ENCODE data around the gene PTK6. TPM values are rescaled to one million over a fixed set of nuclear protein-coding genes. Genes with fewer than 3 reads are reported as not detected.
"Not testable (repeated sequence)": the region's sequence is repeated elsewhere in the genome, so short reads cannot be mapped to it uniquely, and the experiment has no call there.

Gene PTK6
- total and polyA plus RNA-seq, 4 donors, result 0.06 to 2.1 (median 1.1) TPM; not detected in 1

DNA sequence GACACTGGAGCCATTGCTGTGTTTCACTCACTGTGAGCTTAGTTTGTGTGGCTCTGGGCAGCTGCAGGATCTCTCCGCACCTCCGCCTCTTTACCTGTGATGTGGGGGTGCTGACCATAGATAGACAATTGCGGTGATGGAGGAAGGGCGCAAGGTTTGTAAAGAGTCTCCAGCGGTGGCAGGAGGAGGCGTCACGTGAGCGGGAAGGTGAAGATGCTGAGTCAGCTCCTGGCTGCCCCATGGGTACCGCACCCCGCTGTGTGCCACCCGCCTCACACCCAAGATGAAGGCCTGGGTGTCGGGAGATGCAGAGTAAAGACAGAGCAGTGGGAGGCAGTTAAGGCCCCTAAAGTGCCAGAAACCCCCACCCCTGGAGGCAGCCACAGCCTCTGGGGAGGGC lies 55.7 kb downstream of the PTK6 start:
- H3K4me1 ChIP-seq (ENCODE audit: control insufficient read depth, insufficient read depth, low read length), result peaks cover 41% of the 10 kb centered on the region
- no peak overlapping the region for H3K4me3 ChIP-seq (ENCODE audit: low read depth, low read length)
- H3K27me3 ChIP-seq (ENCODE audit: control insufficient read depth, insufficient read depth, low read length), result no peaks in the 10 kb centered on the region
- whole genome bisulfite sequencing (ENCODE audit: insufficient coverage), result 72% methylated on average over 8 of the region's 12 CpGs
- DNase-seq (ENCODE audit: low read depth in 4 of 6, low spot score in 6 of 6), result no peak
- no peak overlapping the region for H3K27ac ChIP-seq (ENCODE audit: low read depth, low read length)
- no peaks in the 10 kb centered on the region for H3K9me3 ChIP-seq (ENCODE audit: control insufficient read depth, insufficient read depth, low read length)
- H3K36me3 ChIP-seq (ENCODE audit: control insufficient read depth, insufficient read depth, low read length), result peaks cover 5% of the 10 kb centered on the region

DNA sequence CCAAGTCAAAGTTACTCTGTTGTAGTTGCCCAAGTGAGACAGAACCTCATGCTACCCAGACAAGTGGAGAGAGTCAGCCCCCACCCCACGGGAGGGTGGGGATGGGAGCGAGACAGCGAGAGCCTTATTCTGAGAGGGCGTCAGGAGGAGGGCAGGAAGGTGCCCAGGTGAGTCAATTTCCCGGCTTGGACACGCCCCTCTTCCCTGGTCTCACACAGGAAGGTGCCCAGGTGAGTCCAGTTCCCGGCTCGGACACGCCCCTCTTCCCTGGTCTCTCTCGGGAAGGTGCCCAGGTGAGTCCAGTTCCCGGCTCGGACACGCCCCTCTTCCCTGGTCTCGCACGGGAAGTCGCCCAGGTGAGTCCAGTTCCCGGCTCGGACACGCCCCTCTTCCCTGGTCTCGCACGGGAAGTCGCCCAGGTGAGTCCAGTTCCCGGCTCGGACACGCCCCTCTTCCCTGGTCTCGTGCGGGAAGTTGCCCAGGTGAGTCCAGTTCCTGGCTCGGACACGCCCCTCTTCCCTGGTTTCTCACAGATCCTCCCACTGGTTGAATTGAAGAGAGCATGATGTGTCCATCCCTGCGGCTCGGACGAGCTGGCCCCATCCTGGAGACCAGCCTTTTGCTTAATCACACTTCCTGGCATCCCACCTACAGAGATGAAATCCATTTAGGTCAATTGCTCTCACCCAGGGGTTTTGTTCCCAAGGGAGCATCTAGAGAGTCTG lies 57.3 kb downstream of the PTK6 start:
- H3K4me3 ChIP-seq (ENCODE audit: low read depth, low read length), result not testable (repeated sequence)
- H3K4me1 ChIP-seq (ENCODE audit: control insufficient read depth, insufficient read depth, low read length), result peaks cover 47% of the 10 kb centered on the region
- 67% methylated on average over 28 of the region's 32 CpGs for WGBS (ENCODE audit: insufficient coverage)

DNA sequence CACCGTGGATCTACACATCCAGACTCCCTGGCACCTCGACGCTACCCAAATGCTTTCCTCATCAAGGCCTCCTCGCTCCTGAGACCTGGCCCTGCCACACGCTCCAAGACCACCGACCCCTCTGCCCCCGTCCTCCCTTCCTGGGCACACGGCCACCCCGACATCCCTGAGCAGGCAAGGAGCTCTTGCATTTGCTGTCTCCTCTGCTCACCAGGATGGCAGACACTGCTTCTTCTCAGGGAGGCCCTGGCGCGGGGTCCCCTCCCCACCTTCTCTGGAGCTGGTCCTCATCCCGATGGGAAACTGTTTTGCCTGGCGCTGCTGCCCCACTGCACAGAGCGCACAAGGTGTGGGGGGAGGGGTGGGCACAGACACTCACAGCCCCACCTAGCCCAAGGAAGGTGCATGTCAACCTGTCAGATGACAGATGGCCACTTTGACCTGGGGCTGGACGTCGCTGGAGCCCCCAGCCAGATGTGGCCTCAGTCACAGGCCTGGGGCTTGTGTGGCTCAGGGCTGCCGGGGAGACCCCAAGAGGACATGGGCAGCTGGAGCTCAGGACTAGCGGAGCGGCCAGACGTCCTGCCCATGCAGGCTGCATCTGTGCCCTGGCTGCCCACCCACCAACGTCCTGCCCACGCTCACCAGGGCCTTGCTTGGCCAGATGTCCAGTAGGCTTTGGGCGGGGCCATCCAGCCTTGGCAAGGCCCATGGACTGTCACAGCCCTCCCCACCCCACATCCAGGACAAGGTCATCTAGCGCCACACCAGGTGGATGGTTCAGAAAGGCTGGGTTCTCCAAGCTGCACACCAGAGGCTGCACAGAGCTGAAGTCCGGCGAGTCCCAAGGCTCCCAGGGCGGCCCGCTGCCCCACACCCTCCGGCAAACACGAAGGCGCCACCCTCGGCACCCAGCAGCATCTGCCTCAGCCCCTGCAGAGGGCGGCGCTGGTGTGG lies 58.6 kb downstream of the PTK6 start:
- Histone ChIP-seq H3K36me3 (ENCODE audit: control insufficient read depth, insufficient read depth, low read length) (peaks cover 2% of the 10 kb centered on the region), H3K4me3 (ENCODE audit: low read depth, low read length) (no peak overlapping the region), H3K27me3 (ENCODE audit: control insufficient read depth, insufficient read depth, low read length) (peaks cover 19% of the 10 kb centered on the region), H3K27ac (ENCODE audit: low read depth, low read length) (no peak overlapping the region), H3K9me3 (ENCODE audit: control insufficient read depth, insufficient read depth, low read length) (no peaks in the 10 kb centered on the region), H3K4me1 (ENCODE audit: control insufficient read depth, insufficient read depth, low read length) (peaks cover 50% of the 10 kb centered on the region)
- no peak for DNase-seq (ENCODE audit: low read depth in 4 of 6, low spot score in 6 of 6)
- 89% methylated on average over 32 of the region's 34 CpGs for WGBS (ENCODE audit: insufficient coverage)

More for the DNA sequence above, 57.3 kb downstream of the PTK6 start:
- not testable (repeated sequence) for H3K36me3 ChIP-seq (ENCODE audit: control insufficient read depth, insufficient read depth, low read length); H3K9me3 ChIP-seq (ENCODE audit: control insufficient read depth, insufficient read depth, low read length); H3K27ac ChIP-seq (ENCODE audit: low read depth, low read length); DNase-seq (ENCODE audit: low read depth in 4 of 6, low spot score in 6 of 6)
- H3K27me3 ChIP-seq (ENCODE audit: control insufficient read depth, insufficient read depth, low read length), result peaks cover 12% of the 10 kb centered on the region

Other genes with a start within 250 kb of the PTK6 start
- 10 to 100 TPM; 10.3 to 14.4 TPM for gene COL20A1, start 244.2 kb downstream of the PTK6 start, total RNA-seq
- 10 to 100 TPM; 50.0 to 50.9 TPM for gene COL20A1, start 244.2 kb downstream of the PTK6 start, polyA plus RNA-seq (ENCODE audit: insufficient read length in 2 of 2)
- 10 to 100 TPM in 1 of 2 donors, 1 to 10 TPM in 1; 5.5 to 13.0 TPM for gene CHRNA4, start 176.0 kb downstream of the PTK6 start, total RNA-seq
- gene CHRNA4, start 176.0 kb downstream of the PTK6 start, polyA plus RNA-seq (ENCODE audit: insufficient read length in 2 of 2), result 10 to 100 TPM; 54.0 to 64.2 TPM
- gene KCNQ2, start 64.7 kb downstream of the PTK6 start, total RNA-seq, result 10 to 100 TPM; 30.7 to 66.5 TPM
- 100 to 1,000 TPM; 140 to 155 TPM for gene KCNQ2, start 64.7 kb downstream of the PTK6 start, polyA plus RNA-seq (ENCODE audit: insufficient read length in 2 of 2)
- 100 to 1,000 TPM in 1 of 2 donors, 10 to 100 TPM in 1; 79.9 to 188 TPM for gene EEF1A2, start 38.3 kb downstream of the PTK6 start, total RNA-seq
- 100 to 1,000 TPM; 674 to 690 TPM for gene EEF1A2, start 38.3 kb downstream of the PTK6 start, polyA plus RNA-seq (ENCODE audit: insufficient read length in 2 of 2)
- 10 to 100 TPM; 19.9 to 74.0 TPM for gene PPDPF, start 16.6 kb downstream of the PTK6 start, total RNA-seq
- 100 to 1,000 TPM; 458 to 467 TPM for gene PPDPF, start 16.6 kb downstream of the PTK6 start, polyA plus RNA-seq (ENCODE audit: insufficient read length in 2 of 2)
- not detected for gene SRMS, start 10.4 kb upstream of the PTK6 start, total RNA-seq
- under 1 TPM; 0.22 to 0.42 TPM for gene SRMS, start 10.4 kb upstream of the PTK6 start, polyA plus RNA-seq (ENCODE audit: insufficient read length in 2 of 2)
- 1 to 10 TPM; 1.0 to 1.1 TPM for gene FNDC11, start 16.8 kb upstream of the PTK6 start, total RNA-seq
- under 1 TPM; 0.93 to 0.99 TPM for gene FNDC11, start 16.8 kb upstream of the PTK6 start, polyA plus RNA-seq (ENCODE audit: insufficient read length in 2 of 2)
- 1 to 10 TPM; 7.2 to 9.9 TPM for gene HELZ2, start 36.9 kb upstream of the PTK6 start, total RNA-seq
- 1 to 10 TPM; 6.1 to 6.8 TPM for gene HELZ2, start 36.9 kb upstream of the PTK6 start, polyA plus RNA-seq (ENCODE audit: insufficient read length in 2 of 2)
- 1 to 10 TPM; 5.9 to 9.3 TPM for gene GMEB2, start 89.7 kb upstream of the PTK6 start, total RNA-seq
- gene GMEB2, start 89.7 kb upstream of the PTK6 start, polyA plus RNA-seq (ENCODE audit: insufficient read length in 2 of 2), result 10 to 100 TPM; 11.1 to 12.0 TPM
- gene STMN3, start 116.0 kb upstream of the PTK6 start, total RNA-seq, result 100 to 1,000 TPM; 137 to 142 TPM
- 100 to 1,000 TPM; 493 to 495 TPM for gene STMN3, start 116.0 kb upstream of the PTK6 start, polyA plus RNA-seq (ENCODE audit: insufficient read length in 2 of 2)
- 10 to 100 TPM in 1 of 2 donors, 1 to 10 TPM in 1; 8.1 to 16.9 TPM for gene RTEL1, start 120.9 kb upstream of the PTK6 start, total RNA-seq
- 10 to 100 TPM; 21.6 to 29.6 TPM for gene RTEL1, start 120.9 kb upstream of the PTK6 start, polyA plus RNA-seq (ENCODE audit: insufficient read length in 2 of 2)
- 1 to 10 TPM; 1.1 to 3.1 TPM for gene TNFRSF6B, start 159.3 kb upstream of the PTK6 start, total RNA-seq
- 1 to 10 TPM; 2.8 to 5.2 TPM for gene TNFRSF6B, start 159.3 kb upstream of the PTK6 start, polyA plus RNA-seq (ENCODE audit: insufficient read length in 2 of 2)
- gene ARFRP1, start 170.6 kb upstream of the PTK6 start, total RNA-seq, result 10 to 100 TPM; 19.5 to 46.6 TPM
- gene ARFRP1, start 170.6 kb upstream of the PTK6 start, polyA plus RNA-seq (ENCODE audit: insufficient read length in 2 of 2), result 10 to 100 TPM; 52.0 to 57.8 TPM
- gene ZGPAT, start 170.7 kb upstream of the PTK6 start, total RNA-seq, result 10 to 100 TPM in 1 of 2 donors, 1 to 10 TPM in 1; 6.9 to 19.2 TPM
- 10 to 100 TPM; 26.9 to 34.6 TPM for gene ZGPAT, start 170.7 kb upstream of the PTK6 start, polyA plus RNA-seq (ENCODE audit: insufficient read length in 2 of 2)
- 1 to 10 TPM; 2.5 to 9.8 TPM for gene LIME1, start 199.3 kb upstream of the PTK6 start, total RNA-seq
- 10 to 100 TPM; 19.6 to 24.5 TPM for gene LIME1, start 199.3 kb upstream of the PTK6 start, polyA plus RNA-seq (ENCODE audit: insufficient read length in 2 of 2)
- gene SLC2A4RG, start 202.4 kb upstream of the PTK6 start, total RNA-seq, result 10 to 100 TPM in 1 of 2 donors, 1 to 10 TPM in 1; 5.5 to 51.0 TPM
- gene SLC2A4RG, start 202.4 kb upstream of the PTK6 start, polyA plus RNA-seq (ENCODE audit: insufficient read length in 2 of 2), result 10 to 100 TPM; 55.2 to 79.1 TPM